Esophagus (tissue), 2 donors: Measurements from ENCODE around the gene CEP89. TPM values are rescaled to one million over a fixed set of nuclear protein-coding genes. Genes with fewer than 3 reads are reported as not detected.

Experiments used
- H3K27ac ChIP-seq, 2 donors: one replicate each; pipeline ENCODE4 v1.5.1; 2013; ENCODE audit warnings: low read depth in 2 of 2, mild to moderate bottlenecking in 2 of 2, inconsistent platforms in 1 of 2, low read length in 1 of 2, moderate library complexity in 1 of 2
- H3K27me3 ChIP-seq, 2 donors: one replicate each; pipeline ENCODE4 v1.6.1; 2013; ENCODE audit warnings: low read length in 2 of 2, control low read depth in 1 of 2, mild to moderate bottlenecking in 1 of 2; ENCODE audit not compliant: insufficient read depth in 2 of 2, control insufficient read depth in 1 of 2
- H3K36me3 ChIP-seq, 2 donors: one replicate each; pipeline ENCODE4 v1.6.1; 2013; ENCODE audit warnings: low read length in 1 of 2; ENCODE audit not compliant: control insufficient read depth in 2 of 2, insufficient read depth in 2 of 2
- H3K4me1 ChIP-seq, 2 donors: one replicate each; pipeline ENCODE4 v1.6.1; 2013; ENCODE audit warnings: low read length in 1 of 2; ENCODE audit not compliant: control insufficient read depth in 2 of 2, insufficient read depth in 2 of 2
- H3K4me3 ChIP-seq, 2 donors: one replicate each; pipeline ENCODE4 v1.5.1; 2013; ENCODE audit warnings: low read length in 2 of 2, mild to moderate bottlenecking in 2 of 2, low read depth in 1 of 2, moderate library complexity in 1 of 2
- H3K9me3 ChIP-seq, 2 donors: one replicate each; pipeline ENCODE4 v1.6.1; 2013; ENCODE audit warnings: mild to moderate bottlenecking in 2 of 2, low read depth in 1 of 2, low read length in 1 of 2, moderate library complexity in 1 of 2; ENCODE audit not compliant: control insufficient read depth in 2 of 2, insufficient read depth in 1 of 2
- WGBS, 2 donors: extraction: QIAGEN DNeasy Blood & Tissue Kit; methylation state at CpG; one replicate each; pipeline ENCODE4 v1.1.7; 2013; 5-methylcytosine and 5-hydroxymethylcytosine counted together
- polyA plus RNA-seq, 2 donors: library from polyadenylated mRNA; stranded (reverse); fragments of 200-250 nt; gene quantifications; one replicate each; pipeline ENCODE4 v1.2.3, GENCODE V29; 2013
- donor health status: healthy with polysubstance abuse.
- donor health status: Bipolar disorder and iron deficiency.

CEP89 gene
- polyA plus RNA-seq, 2 donors = 6.3 to 8.2 TPM

- 86 to 91% methylated on average over 4 of the region's 4 CpGs for WGBS, 2 donors
- no peaks in the 10 kb centered on the region for H3K27me3 ChIP-seq
- H3K4me3 ChIP-seq = no peak overlapping the region
- H3K4me1 ChIP-seq = no peaks in the 10 kb centered on the region
- H3K9me3 ChIP-seq = no peaks in the 10 kb centered on the region
- no peak overlapping the region for H3K27ac ChIP-seq
- H3K36me3 ChIP-seq = no peaks in the 10 kb centered on the region
These were observed 143.6 kb downstream of the CEP89 start for GRCh38 chr19:32828139-32828538.

Other genes with a start within 250 kb of the CEP89 start
- gene SLC7A9, start 102.2 kb downstream of the CEP89 start, polyA plus RNA-seq = under 1 TPM; 0.16 to 0.33 TPM
- 1 to 10 TPM in 1 of 2 donors, under 1 TPM in 1; 0.51 to 1.7 TPM for gene FAAP24, start 284 bp upstream of the CEP89 start, polyA plus RNA-seq
- under 1 TPM; 0.26 to 0.76 TPM for gene RHPN2, start 92.9 kb upstream of the CEP89 start, polyA plus RNA-seq
- 1 to 10 TPM; 4.3 to 5.2 TPM for gene GPATCH1, start 109.2 kb upstream of the CEP89 start, polyA plus RNA-seq
- not detected for gene WDR88, start 160.2 kb upstream of the CEP89 start, polyA plus RNA-seq
- gene LRP3, start 222.4 kb upstream of the CEP89 start, polyA plus RNA-seq = 1 to 10 TPM; 4.1 to 5.7 TPM